GM18867 (cell line): ENCODE measurements around the gene OGDH.

Source experiments
- ATAC-seq: cut with Tn5 transposase; IDR thresholded peaks from one replicate; pipeline ENCODE4 v1.9.1; 2021; ENCODE audit warnings: mild to moderate bottlenecking, moderate library complexity; ENCODE audit not compliant: unreplicated experiment

Gene OGDH

DNA sequence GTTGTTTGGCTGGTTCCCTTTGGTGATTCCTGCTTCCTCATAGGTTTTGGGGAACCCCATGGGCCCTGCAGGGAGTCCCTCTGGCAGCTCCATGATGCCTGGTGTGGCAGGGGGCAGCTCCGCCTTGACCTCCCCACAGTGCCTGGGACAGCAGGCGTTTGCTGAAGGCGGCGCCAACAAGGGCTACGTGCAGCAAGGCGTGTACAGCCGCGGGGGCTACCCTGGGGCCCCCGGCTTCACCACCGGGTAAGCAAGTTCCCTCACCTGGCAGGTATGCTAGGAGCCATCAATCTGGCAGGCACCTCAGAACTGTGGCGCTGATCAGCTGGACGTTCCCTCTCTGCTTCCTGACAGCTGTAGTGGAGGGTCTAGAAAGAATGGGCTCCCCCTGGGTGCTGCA, 150.5 kb downstream of the OGDH start:
- no peak for ATAC-seq

DNA sequence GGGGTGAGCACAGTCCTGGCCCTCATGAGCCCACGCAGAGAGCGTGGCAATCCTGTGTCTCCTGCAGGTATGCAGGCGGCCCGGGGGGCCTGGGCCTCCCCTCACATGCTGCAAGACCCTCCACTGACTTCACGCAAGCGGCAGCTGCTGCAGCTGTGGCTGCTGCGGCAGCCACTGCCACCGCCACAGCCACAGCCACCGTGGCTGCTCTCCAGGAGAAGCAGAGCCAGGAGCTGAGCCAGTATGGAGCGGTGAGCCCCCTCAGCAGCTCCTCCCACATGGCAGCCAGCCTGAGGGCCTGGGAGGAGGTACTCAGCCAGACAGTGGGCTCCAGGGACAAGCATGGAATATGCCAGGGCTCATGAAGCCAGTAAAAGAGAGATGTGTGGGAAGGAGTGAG, 150.9 kb downstream of the OGDH start:
- no peak for ATAC-seq

DNA sequence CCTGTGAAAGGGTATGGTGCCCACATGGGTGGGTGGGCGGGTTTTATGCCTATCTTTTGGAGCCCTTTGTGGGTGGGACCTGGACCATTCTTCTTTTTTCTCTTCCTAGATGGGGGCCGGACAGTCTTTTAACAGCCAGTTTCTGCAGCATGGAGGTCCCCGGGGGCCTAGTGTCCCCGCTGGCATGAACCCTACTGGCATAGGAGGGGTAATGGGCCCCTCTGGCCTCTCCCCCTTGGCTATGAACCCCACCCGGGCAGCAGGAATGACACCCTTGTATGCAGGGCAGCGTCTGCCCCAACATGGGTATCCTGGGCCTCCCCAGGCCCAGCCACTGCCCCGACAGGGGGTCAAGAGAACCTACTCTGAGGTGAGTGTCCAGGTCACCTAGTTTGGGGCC, 151.3 kb downstream of the OGDH start:
- ATAC-seq = no peak
